Activated CD4-positive, alpha-beta T cell treated with anti-CD3 and anti-CD28 coated beads, Interleukin-2, amount 50 U/mL, for 48 hours (primary cell): Measurements from ENCODE around the gene AIF1.
A peak's percentile ranks its signal among the peaks of the same experiment; 100 is the strongest.

Source experiments
- DNase-seq, 2 experiments: peaks; one replicate each; pipeline ENCODE4 v3.0.0-alpha.2; 2020

AIF1 gene

GRCh38 chr6:31665501-31666336 lies 50.7 kb downstream of the AIF1 start, which contains the start of gene CSNK2B:
TSS of gene CSNK2B (plus strand) at chr6:31666080. CDS start at chr6:31666832, 752 bp downstream.
- peak; percentile 98 for DNase-seq

GRCh38 chr6:31666337-31666965 lies 51.4 kb downstream of the AIF1 start:
- no peak for DNase-seq
